Caco-2 (cell line): ENCODE data around the gene PTER. TPM values are rescaled to one million over a fixed set of nuclear protein-coding genes. Genes with fewer than 3 reads are reported as not detected.

Source experiments
- BruUV-seq: library from RNA; stranded (reverse); fragments of 400-500 nt; replicated peaks from 2 replicates; lab custom pipeline; 2021; lab: Mats Ljungman, UMichigan
- CTCF ChIA-PET: fragments of 300-600 bp; sonication (Branson Sonifier 250); formaldehyde crosslinking; loops from one replicate; lab custom pipeline; 2022; ENCODE audit warnings: antibody characterized with exemption; lab: Charles Lee
- POLR2A ChIA-PET: fragments of 300-600 bp; sonication (Branson Sonifier 250); formaldehyde crosslinking; loops from one replicate; lab custom pipeline; 2022; ENCODE audit warnings: antibody characterized with exemption; lab: Charles Lee
- DNase-seq, 2 experiments: peaks; one replicate each; pipeline versions ENCODE4 v3.0.0 to v3.0.0-alpha.2; 2020 to 2022
- H3K27me3 ChIP-seq: replicated peaks from 2 replicates; pipeline ENCODE4 v1.6.0; 2011; ENCODE audit warnings: low read length; ENCODE audit not compliant: control insufficient read depth, insufficient read depth
- H3K36me3 ChIP-seq: 2 replicates; pipeline ENCODE4 v1.5.1; 2011; ENCODE audit warnings: low read length; ENCODE audit not compliant: control insufficient read depth, insufficient read depth
- H3K4me1 ChIP-seq: fragments of 250-450 bp; sonication (Bioruptor Pico); 2 replicates; pipeline ENCODE4 v1.5.1; 2020; ENCODE audit warnings: mild to moderate bottlenecking
- H3K4me3 ChIP-seq: 2 replicates; pipeline ENCODE4 v1.5.1; 2011; ENCODE audit warnings: low read depth, mild to moderate bottlenecking, control low read depth, low read length
- H3K9me3 ChIP-seq: fragments of 250-450 bp; sonication (Bioruptor Pico); 2 replicates; pipeline ENCODE4 v1.5.1; 2020; ENCODE audit warnings: mild to moderate bottlenecking, moderate library complexity
- H3K27ac Mint-ChIP-seq: one replicate; pipeline ENCODE4 v1.8.0; 2022; ENCODE audit warnings: mixed read lengths; ENCODE audit not compliant: unreplicated experiment
- H3K27me3 Mint-ChIP-seq: one replicate; pipeline ENCODE4 v1.8.0; 2022; ENCODE audit warnings: mixed read lengths; ENCODE audit not compliant: insufficient read depth, unreplicated experiment
- H3K36me3 Mint-ChIP-seq: one replicate; pipeline ENCODE4 v1.8.0; 2022; ENCODE audit warnings: mild to moderate bottlenecking, mixed read lengths; ENCODE audit not compliant: insufficient read depth, unreplicated experiment
- H3K4me1 Mint-ChIP-seq: one replicate; pipeline ENCODE4 v1.8.0; 2022; ENCODE audit warnings: low read depth, mixed read lengths; ENCODE audit not compliant: unreplicated experiment
- H3K4me3 Mint-ChIP-seq: one replicate; pipeline ENCODE4 v1.8.0; 2022; ENCODE audit warnings: mild to moderate bottlenecking, moderate library complexity, mixed read lengths; ENCODE audit not compliant: unreplicated experiment
- H3K9me3 Mint-ChIP-seq: one replicate; pipeline ENCODE4 v1.8.0; 2022; ENCODE audit warnings: mixed read lengths; ENCODE audit not compliant: unreplicated experiment
- intact Hi-C: fragments of 100-400 bp; cut with micrococcal nuclease; formaldehyde crosslinking; loops from one replicate; pipeline ENCODE4 v1.10.0; 2022; ENCODE audit not compliant: unreplicated experiment
- total RNA-seq: library from RNA; stranded (reverse); gene quantifications from 2 replicates; pipeline ENCODE4 v1.2.3, GENCODE V29; 2022
- TF ChIP-seq, protein P1 (sequence below), 2 experiments: fragments of 200-600 bp in 1 of 2; IDR thresholded peaks; 1 replicate in 1 of 2; 2 replicates in 1 of 2; pipeline versions ENCODE4 v1.5.1 to v1.8.0; 2011 to 2022; ENCODE audit warnings: antibody characterized with exemption in 1 of 2, control low read depth in 1 of 2, inconsistent platforms in 1 of 2, low read depth in 1 of 2, low read length in 1 of 2, mild to moderate bottlenecking in 1 of 2, moderate library complexity in 1 of 2; ENCODE audit not compliant: insufficient read depth in 1 of 2, severe bottlenecking in 1 of 2, unreplicated experiment in 1 of 2

PTER gene
- total RNA-seq, 1 experiment from 2014 or later = 27.4 TPM

- Mint-ChIP-seq H3K9me3 (no peaks in the 10 kb centered on the region), H3K27me3 (no peaks in the 10 kb centered on the region), H3K36me3 (no peaks in the 10 kb centered on the region), H3K27ac (no peak overlapping the region), H3K4me3 (no peak overlapping the region), H3K4me1 (peaks cover 7% of the 10 kb centered on the region)
- intact Hi-C loops = no loop called here
- Histone ChIP-seq H3K36me3 (no peaks in the 10 kb centered on the region; the same call in 1 of the 2 replicates), H3K9me3 (no peaks in the 10 kb centered on the region), H3K4me3 (no peak overlapping the region), H3K4me1 (peaks cover 13% of the 10 kb centered on the region; the same call in 1 of the 2 replicates), H3K27me3 (no peaks in the 10 kb centered on the region)
- CTCF ChIA-PET = no interaction called here
- POLR2A ChIA-PET = no interaction called here
- DNase-seq = no peak
- no TSS peak for BruUV-seq
- TF ChIP-seq, protein P1, sequence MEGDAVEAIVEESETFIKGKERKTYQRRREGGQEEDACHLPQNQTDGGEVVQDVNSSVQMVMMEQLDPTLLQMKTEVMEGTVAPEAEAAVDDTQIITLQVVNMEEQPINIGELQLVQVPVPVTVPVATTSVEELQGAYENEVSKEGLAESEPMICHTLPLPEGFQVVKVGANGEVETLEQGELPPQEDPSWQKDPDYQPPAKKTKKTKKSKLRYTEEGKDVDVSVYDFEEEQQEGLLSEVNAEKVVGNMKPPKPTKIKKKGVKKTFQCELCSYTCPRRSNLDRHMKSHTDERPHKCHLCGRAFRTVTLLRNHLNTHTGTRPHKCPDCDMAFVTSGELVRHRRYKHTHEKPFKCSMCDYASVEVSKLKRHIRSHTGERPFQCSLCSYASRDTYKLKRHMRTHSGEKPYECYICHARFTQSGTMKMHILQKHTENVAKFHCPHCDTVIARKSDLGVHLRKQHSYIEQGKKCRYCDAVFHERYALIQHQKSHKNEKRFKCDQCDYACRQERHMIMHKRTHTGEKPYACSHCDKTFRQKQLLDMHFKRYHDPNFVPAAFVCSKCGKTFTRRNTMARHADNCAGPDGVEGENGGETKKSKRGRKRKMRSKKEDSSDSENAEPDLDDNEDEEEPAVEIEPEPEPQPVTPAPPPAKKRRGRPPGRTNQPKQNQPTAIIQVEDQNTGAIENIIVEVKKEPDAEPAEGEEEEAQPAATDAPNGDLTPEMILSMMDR (IDR thresholded peaks at IDR 0.05; ENCODE audit: insufficient read depth in 1 of 2, low read depth in 1 of 2, low read length in 1 of 2, severe bottlenecking in 1 of 2, unreplicated experiment in 1 of 2) = no peak
Measured at GRCh38 chr10:16490511-16490910, 53.7 kb downstream of the PTER start.

DNA sequence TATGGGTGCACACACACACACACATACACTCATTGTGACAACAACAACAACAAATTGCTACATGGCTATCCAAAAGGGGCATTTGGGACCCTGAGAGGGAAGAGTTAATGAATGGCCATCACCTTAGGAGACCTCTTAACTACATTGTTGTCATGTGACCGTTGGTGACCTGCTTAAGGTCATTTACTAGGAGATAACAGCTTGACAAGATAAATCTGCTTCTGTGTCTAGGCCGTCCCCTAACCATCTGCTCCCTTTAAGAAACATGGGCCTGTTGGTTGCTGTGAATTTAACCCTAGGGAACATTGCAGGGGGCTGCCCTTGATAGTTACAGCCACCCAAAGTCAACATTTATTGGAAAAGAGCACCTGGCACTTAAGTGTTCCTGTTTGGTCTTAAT, 55.1 kb downstream of the PTER start:
- no peaks in the 10 kb centered on the region for H3K9me3 Mint-ChIP-seq
- no peaks in the 10 kb centered on the region for H3K27me3 ChIP-seq
- H3K4me3 Mint-ChIP-seq = no peak overlapping the region
- peaks cover 15% of the 10 kb centered on the region for H3K4me1 Mint-ChIP-seq
- H3K36me3 ChIP-seq = no peaks in the 10 kb centered on the region; the same call in 1 of the 2 replicates
- H3K9me3 ChIP-seq = no peaks in the 10 kb centered on the region
- H3K27me3 Mint-ChIP-seq = no peaks in the 10 kb centered on the region
- CTCF ChIA-PET = no interaction called here
- H3K36me3 Mint-ChIP-seq = no peaks in the 10 kb centered on the region
- BruUV-seq = no TSS peak
- TF ChIP-seq, protein P1 (IDR thresholded peaks at IDR 0.05; ENCODE audit: insufficient read depth in 1 of 2, low read depth in 1 of 2, low read length in 1 of 2, severe bottlenecking in 1 of 2, unreplicated experiment in 1 of 2) = no peak
- peaks cover 13% of the 10 kb centered on the region; the same call in 1 of the 2 replicates for H3K4me1 ChIP-seq
- intact Hi-C loops = no loop called here
- POLR2A ChIA-PET = no interaction called here
- DNase-seq = peak in 1 of 2 experiments; percentile 12
- H3K27ac Mint-ChIP-seq = no peak overlapping the region
- H3K4me3 ChIP-seq = no peak overlapping the region

GRCh38 chr10:16493884-16494536, 57.2 kb downstream of the PTER start:
- Histone ChIP-seq H3K27me3 (no peaks in the 10 kb centered on the region), H3K4me1 (peaks cover 13% of the 10 kb centered on the region; the same call in 1 of the 2 replicates), H3K4me3 (no peak overlapping the region), H3K36me3 (no peaks in the 10 kb centered on the region), H3K9me3 (no peaks in the 10 kb centered on the region)
- no peak overlapping the region for H3K27ac Mint-ChIP-seq
- H3K27me3 Mint-ChIP-seq = no peaks in the 10 kb centered on the region
- ChIA-PET POLR2A (no interaction called here), CTCF (no interaction called here)
- H3K36me3 Mint-ChIP-seq = no peaks in the 10 kb centered on the region
- no peak for DNase-seq
- H3K4me3 Mint-ChIP-seq = no peak overlapping the region
- peaks cover 15% of the 10 kb centered on the region for H3K4me1 Mint-ChIP-seq
- H3K9me3 Mint-ChIP-seq = no peaks in the 10 kb centered on the region
- BruUV-seq = no TSS peak
- intact Hi-C loops = no loop called here
- TF ChIP-seq, protein P1 (IDR thresholded peaks at IDR 0.05; ENCODE audit: insufficient read depth in 1 of 2, low read depth in 1 of 2, low read length in 1 of 2, severe bottlenecking in 1 of 2, unreplicated experiment in 1 of 2) = no peak
